HG02840 (cell line): ENCODE results near the gene RAET1G.

Source experiments
- ATAC-seq: cut with Tn5 transposase; IDR thresholded peaks from one replicate; pipeline ENCODE4 v1.9.1; 2021; ENCODE audit warnings: mild to moderate bottlenecking, moderate library complexity, moderate number of reproducible peaks; ENCODE audit not compliant: unreplicated experiment, low FRiP score

Gene RAET1G

DNA sequence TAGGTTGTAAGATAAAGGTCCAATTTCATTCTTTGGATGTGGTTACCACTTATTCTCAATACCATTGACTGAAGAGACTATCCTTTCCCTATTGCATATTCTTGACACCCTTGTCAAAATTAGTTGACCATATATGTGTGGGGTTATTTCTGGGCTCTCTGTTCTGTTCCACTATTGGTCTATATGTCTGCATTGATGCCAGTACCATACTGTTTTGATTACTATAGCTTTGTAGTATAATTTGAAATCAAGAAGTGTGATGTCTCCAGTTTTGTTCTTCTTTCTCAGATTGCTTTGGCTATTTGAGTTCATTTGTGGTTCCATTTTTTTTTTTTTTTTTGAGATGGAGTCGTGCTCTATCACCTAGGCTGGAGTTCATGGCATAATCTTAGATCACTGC lies 50.7 kb downstream of the RAET1G start:
- no peak for ATAC-seq

DNA sequence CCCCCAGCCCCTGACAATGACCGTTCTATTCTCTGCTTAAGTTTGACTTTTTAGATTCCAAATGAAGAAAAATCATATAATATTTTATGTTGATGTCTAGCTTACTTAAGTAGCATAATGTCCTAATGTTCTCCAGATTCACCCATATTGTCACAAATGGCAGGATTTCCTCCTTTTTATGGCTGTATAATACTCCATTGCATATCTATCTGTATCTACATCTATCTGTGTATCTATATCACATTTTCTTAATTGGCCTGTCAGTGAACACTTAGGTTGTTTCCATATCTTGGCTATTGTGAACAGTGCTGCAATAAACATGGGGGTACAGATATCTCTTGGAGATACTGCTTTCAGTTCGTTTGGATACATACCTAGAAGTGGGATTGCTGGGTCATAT lies 51.7 kb downstream of the RAET1G start:
- no peak for ATAC-seq

DNA sequence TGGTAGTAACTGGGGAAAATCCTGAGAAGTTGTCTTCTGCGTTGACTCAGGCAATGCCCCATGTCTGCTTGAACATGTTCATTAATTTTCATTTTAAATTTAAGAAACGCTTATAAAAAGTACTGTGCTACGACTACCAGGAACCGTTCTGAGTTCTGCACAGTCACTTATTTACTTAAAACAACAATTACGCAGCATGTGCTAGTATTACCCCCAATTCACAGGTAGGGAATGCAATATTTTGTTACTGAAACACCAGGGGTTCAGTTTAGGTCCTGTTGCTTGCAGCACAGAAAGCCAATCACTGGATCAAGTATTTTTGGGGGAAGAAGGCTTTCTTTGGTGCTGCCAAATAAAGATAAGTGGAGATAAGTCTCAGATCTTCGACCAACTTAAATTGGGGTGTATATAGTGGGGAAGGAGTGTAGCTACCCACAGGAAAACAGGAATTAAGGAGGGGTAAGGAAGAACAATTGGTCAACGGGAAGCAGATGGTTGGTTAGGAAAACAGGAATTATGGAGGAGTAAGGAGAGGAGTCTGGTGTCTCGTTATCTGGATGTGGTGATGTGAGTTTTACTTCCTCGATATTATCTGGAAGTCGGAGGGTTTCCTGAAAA lies 53.5 kb downstream of the RAET1G start:
- no peak for ATAC-seq

DNA sequence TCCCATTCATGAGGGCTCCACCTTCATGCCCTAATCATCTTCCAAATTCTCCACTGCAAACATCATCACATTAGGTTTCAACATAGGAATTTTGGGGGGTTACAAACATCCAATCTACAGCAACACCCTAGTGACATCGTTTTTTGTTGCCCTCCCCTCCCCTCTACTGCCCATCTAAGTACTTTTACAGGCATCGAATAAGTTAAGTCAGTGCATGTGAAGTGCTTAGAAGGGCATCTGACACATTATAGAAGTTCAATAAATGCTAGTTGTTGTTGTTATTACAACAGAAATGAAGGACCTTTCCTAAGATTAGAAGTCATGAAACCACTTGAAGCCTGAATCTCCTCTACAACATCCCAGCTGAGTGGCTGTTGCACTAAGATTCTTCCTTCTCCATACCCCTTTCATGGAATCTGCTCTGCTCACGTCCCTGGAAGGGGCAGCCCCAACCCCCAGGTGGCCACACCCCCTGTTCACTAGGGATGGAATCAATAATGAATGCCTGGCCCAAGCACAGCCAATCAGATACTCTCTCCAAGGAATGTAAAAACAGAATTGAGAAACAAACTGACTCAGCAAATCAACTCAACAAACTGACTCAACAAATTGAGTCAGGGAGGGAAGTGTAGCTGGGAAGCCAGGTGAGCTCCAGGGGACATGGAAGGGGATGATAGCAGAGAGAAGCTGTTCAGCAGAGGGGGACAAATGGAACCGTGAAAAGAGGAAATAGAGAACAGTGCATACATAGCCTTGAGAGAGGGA lies 54.9 kb downstream of the RAET1G start:
- ATAC-seq: no peak
